ENCODE data around the gene CCDC170. TPM values are rescaled to one million over a fixed set of nuclear protein-coding genes. Genes with fewer than 3 reads are reported as not detected.

CCDC170 gene
- total RNA-seq, 2 experiments from 2014 or later: not detected

DNA sequence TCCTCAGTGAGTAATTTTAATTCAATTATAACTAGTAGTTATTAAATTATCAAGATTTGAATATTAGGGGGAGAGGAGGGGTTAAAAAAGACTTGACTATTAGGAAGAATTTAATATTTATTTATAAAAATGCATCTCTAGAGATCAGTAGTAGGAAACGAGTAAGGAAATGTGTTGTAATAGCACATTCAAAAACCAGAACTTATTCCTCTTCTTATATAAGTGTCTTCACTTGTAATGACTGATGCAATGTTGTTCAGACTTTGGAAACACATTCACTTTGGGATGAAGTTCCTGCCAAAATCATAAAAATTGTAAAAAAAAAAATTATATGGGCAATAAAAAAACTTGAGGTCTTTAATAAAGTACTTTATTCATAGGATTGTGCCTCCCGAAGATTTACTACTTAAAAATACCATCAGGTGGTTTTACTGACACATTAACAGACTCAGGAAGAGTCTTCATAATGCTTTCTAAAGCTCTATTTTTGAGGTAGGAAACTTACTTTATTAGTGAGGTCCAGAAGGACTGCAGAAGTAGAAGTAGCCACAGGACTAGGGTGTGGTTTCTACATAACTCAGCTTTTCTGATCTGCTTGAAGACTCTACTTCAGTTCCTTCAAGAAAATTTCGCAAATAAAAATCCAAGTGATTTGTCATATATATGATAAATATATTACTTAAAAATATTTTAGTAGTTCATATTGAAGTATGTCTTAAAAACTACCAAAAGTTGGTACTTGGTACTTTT is 59.8 kb downstream of the CCDC170 start:
- Mint-ChIP-seq H3K9me3 (peaks cover 4% of the 10 kb centered on the region), H3K27ac (no peak overlapping the region), H3K27me3 (ENCODE audit: low read depth) (no peaks in the 10 kb centered on the region), H3K36me3 (ENCODE audit: low read depth) (no peaks in the 10 kb centered on the region), H3K4me3 (no peak overlapping the region), H3K4me1 (ENCODE audit: low read depth) (no peaks in the 10 kb centered on the region)
- intact Hi-C loops (cut with micrococcal nuclease): no loop called here
- no peak for DNase-seq
- CTCF ChIA-PET: no interaction called here

DNA sequence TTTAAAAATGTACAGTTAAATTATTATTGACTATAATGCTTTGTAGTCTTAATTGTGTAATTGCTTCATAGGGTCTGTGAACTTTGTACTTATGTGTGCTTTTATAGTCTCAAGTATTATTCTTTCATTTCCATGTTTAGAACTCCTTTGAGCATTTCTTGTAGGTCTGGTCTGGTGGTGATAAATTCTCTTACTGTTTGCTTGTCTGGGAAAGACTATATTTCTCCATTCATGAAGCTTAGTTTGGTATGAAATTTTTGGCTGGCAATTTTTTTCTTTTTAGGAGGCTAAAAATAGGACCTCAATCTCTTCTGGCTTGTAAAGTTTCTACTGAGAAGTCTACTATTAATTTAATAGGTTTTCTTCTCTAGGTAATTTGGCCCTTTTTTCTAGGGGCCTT is 67.4 kb downstream of the CCDC170 start:
- CTCF ChIA-PET: no interaction called here
- no peak for DNase-seq
- peaks cover 42% of the 10 kb centered on the region for H3K9me3 Mint-ChIP-seq
- H3K4me1 Mint-ChIP-seq (ENCODE audit: low read depth): no peaks in the 10 kb centered on the region
- no peak overlapping the region for H3K4me3 Mint-ChIP-seq
- no peaks in the 10 kb centered on the region for H3K36me3 Mint-ChIP-seq (ENCODE audit: low read depth)
- H3K27me3 Mint-ChIP-seq (ENCODE audit: low read depth): peaks cover 9% of the 10 kb centered on the region
- no peak overlapping the region for H3K27ac Mint-ChIP-seq
- intact Hi-C loops (cut with micrococcal nuclease): no loop called here

DNA sequence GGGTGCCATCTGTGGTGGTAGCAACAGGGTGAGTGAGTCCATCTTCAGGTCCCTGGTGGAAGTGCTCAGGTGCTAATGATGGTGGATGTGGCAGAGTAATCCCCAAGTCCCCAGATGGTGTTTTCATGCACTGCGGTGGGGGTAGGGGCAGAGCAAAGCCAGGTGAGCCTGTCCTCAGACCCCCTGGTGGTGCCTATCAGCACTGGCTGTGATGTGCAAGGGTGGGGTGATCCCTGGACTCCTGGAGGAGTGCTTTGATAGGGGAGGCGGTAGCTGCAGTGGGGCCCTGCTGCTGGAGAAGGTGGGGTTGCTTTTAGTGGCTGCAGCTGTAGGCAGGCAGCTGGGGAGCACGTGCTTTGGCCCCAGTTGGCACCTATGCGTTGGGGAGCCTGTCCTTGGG is 70.8 kb downstream of the CCDC170 start:
- H3K4me1 Mint-ChIP-seq (ENCODE audit: low read depth): peaks cover 4% of the 10 kb centered on the region
- intact Hi-C loops (cut with micrococcal nuclease): loop anchor here (5.0 kb wide), 1 partner anchor 63 kb away; no protein-coding TSS in a partner anchor
- H3K4me3 Mint-ChIP-seq: no peak overlapping the region
- no peak for DNase-seq
- peaks cover 34% of the 10 kb centered on the region for H3K9me3 Mint-ChIP-seq
- CTCF ChIA-PET: no interaction called here
- peaks cover 11% of the 10 kb centered on the region for H3K27me3 Mint-ChIP-seq (ENCODE audit: low read depth)
- H3K27ac Mint-ChIP-seq: no peak overlapping the region
- H3K36me3 Mint-ChIP-seq (ENCODE audit: low read depth): no peaks in the 10 kb centered on the region

DNA sequence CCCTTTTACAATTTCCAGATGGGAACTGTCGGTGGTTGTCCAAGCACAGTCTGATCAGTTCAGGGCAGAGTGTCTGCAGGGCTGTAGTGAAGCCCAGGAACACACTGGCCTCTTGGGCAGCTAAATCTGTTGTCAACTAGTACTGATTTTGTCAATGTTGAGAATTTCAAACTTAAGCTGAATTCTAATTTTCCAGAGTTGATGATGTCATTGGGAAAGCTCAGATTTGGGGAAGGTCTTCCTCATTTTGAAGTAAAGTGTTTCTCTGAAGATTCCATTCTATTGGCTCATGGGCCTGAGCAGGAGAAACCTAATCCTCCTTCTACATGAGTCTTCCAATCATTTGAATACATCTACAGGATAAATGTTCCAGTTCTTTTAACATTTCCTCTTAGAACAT is 72.1 kb downstream of the CCDC170 start:
- Mint-ChIP-seq H3K4me1 (ENCODE audit: low read depth) (peaks cover 4% of the 10 kb centered on the region), H3K27me3 (ENCODE audit: low read depth) (peaks cover 9% of the 10 kb centered on the region), H3K27ac (no peak overlapping the region), H3K4me3 (no peak overlapping the region), H3K36me3 (ENCODE audit: low read depth) (no peaks in the 10 kb centered on the region), H3K9me3 (peaks cover 26% of the 10 kb centered on the region)
- intact Hi-C loops (cut with micrococcal nuclease): loop anchor here (2.0 to 5.0 kb wide), 2 partner anchors 61 to 67 kb away; no protein-coding TSS in a partner anchor
- CTCF ChIA-PET: no interaction called here
- DNase-seq: no peak

DNA sequence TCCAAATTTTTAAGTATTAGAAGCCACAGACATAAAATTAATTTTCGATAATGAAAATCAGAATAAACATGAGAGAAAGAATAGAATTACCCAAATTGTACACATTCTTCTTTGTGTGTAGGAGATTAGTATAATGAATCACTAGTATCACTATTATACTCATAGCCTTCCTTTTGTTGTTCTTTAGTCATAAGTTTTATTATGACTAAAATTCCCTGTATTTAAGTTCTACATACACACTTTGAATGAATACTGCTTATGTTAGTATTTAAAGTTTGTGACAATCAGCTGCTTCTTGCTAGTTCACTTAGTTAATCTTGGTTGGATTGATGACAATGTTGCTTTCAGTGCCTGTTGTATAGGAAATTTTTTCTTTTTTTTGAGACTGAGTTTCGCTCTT is 72.7 kb downstream of the CCDC170 start:
- Mint-ChIP-seq H3K4me1 (ENCODE audit: low read depth) (peaks cover 4% of the 10 kb centered on the region), H3K9me3 (peaks cover 23% of the 10 kb centered on the region), H3K27ac (no peak overlapping the region), H3K27me3 (ENCODE audit: low read depth) (peaks cover 9% of the 10 kb centered on the region), H3K36me3 (ENCODE audit: low read depth) (no peaks in the 10 kb centered on the region), H3K4me3 (no peak overlapping the region)
- CTCF ChIA-PET: no interaction called here
- DNase-seq: no peak
- intact Hi-C loops (cut with micrococcal nuclease): loop anchor here (2.0 to 5.0 kb wide), 2 partner anchors 61 to 68 kb away; no protein-coding TSS in a partner anchor

DNA sequence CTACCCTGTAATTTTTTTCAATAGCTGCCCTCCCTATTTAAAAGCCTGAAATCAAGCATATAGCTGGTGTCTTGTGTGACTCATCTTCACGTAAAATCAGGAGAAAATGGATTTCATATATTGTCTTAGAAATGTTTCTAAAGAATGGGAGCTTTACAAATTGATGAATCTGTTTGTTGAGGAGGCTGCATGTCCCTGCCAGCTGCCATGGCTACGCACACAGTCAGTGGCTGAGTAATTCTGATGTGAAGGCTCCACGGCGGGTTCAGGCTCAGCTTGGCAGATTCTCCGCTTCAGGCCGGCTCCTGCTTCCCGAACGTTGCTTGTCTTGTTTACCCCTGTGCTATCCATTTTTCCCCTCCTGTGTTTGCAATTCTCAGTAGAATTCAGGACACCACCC is 82.8 kb downstream of the CCDC170 start:
- no peak overlapping the region for H3K27ac Mint-ChIP-seq
- no peaks in the 10 kb centered on the region for H3K9me3 Mint-ChIP-seq
- no peak for DNase-seq
- no peaks in the 10 kb centered on the region for H3K36me3 Mint-ChIP-seq (ENCODE audit: low read depth)
- peaks cover 10% of the 10 kb centered on the region for H3K27me3 Mint-ChIP-seq (ENCODE audit: low read depth)
- intact Hi-C loops (cut with micrococcal nuclease): no loop called here
- no peak overlapping the region for H3K4me3 Mint-ChIP-seq
- H3K4me1 Mint-ChIP-seq (ENCODE audit: low read depth): no peaks in the 10 kb centered on the region
- CTCF ChIA-PET: interaction anchor here (0.6 kb wide), 1 partner anchor 363 kb away, joined by 5 read pairs; no protein-coding TSS in a partner anchor

DNA sequence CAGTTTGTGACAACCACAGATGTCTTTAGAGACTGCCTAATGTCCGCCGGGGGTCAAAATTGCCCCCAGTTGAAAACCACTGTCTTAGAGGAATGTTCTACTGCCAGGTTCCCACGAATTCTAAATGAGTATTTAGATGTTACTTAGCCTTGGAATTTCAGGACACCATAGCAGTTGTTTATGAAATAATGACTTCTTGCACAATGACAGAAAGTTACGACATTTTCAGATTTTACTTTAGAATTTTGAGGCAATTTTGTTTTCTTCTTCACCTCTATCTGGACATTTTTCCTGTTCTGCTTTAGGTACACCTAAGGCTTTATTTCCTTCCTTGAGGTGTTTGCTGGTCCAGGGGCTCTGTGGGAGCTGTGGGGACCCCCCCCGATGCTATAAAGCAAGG is 83.4 kb downstream of the CCDC170 start:
- intact Hi-C loops (cut with micrococcal nuclease): no loop called here
- DNase-seq: no peak
- Mint-ChIP-seq H3K9me3 (no peaks in the 10 kb centered on the region), H3K36me3 (ENCODE audit: low read depth) (no peaks in the 10 kb centered on the region), H3K4me3 (no peak overlapping the region), H3K27ac (no peak overlapping the region), H3K27me3 (ENCODE audit: low read depth) (peaks cover 10% of the 10 kb centered on the region), H3K4me1 (ENCODE audit: low read depth) (no peaks in the 10 kb centered on the region)
- CTCF ChIA-PET: interaction anchor here (0.6 kb wide), 1 partner anchor 362 kb away, joined by 5 read pairs; no protein-coding TSS in a partner anchor

DNA sequence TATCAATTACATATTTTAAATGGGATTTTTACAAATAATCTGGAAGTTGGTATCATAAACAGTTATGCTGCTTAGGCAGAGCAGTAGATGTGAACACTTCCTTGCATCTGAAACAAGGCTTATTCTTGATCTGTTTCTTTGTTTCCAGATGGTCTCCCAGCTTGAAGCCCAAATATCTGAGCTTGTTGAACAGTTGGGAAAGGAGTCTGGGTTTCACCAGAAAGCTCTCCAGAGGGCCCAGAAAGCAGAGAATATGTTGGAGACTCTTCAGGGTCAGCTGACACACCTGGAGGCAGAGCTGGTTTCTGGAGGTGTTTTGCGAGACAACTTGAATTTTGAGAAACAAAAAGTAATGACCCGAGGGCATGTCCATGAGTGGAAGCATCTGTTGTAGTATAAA is 91.9 kb downstream of the CCDC170 start:
- no peak for DNase-seq
- Mint-ChIP-seq H3K4me1 (ENCODE audit: low read depth) (no peaks in the 10 kb centered on the region), H3K36me3 (ENCODE audit: low read depth) (no peaks in the 10 kb centered on the region), H3K9me3 (peaks cover 1% of the 10 kb centered on the region), H3K27ac (no peak overlapping the region), H3K4me3 (no peak overlapping the region), H3K27me3 (ENCODE audit: low read depth) (peaks cover 16% of the 10 kb centered on the region)
- CTCF ChIA-PET: no interaction called here
- intact Hi-C loops (cut with micrococcal nuclease): no loop called here

DNA sequence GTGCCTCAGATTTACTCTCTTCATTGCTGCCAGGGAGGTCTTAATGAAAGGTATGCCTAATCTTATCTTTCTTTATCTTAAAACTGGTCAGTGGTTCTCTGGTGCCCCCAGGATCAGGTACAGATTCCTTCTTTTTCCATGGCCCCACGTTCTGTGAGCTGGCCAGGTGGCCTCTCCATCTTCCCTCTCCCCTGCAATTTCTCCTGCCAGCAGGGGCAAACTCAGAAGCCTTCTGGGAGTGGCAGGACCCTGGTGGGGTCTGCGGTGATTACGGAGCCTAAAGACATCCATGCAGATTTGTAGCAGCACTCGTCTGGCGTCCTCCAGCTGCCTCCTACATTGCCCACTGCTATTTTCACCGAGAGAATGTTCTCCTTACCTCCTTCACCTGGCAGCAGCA is 95.8 kb downstream of the CCDC170 start:
- intact Hi-C loops (cut with micrococcal nuclease): no loop called here
- Mint-ChIP-seq H3K27ac (no peak overlapping the region), H3K36me3 (ENCODE audit: low read depth) (no peaks in the 10 kb centered on the region), H3K4me1 (ENCODE audit: low read depth) (no peaks in the 10 kb centered on the region), H3K4me3 (no peak overlapping the region), H3K27me3 (ENCODE audit: low read depth) (peaks cover 25% of the 10 kb centered on the region), H3K9me3 (peaks cover 6% of the 10 kb centered on the region)
- DNase-seq: no peak
- CTCF ChIA-PET: interaction anchor here (0.6 kb wide), 1 partner anchor 184 kb away, joined by 4 read pairs; no protein-coding TSS in a partner anchor

DNA sequence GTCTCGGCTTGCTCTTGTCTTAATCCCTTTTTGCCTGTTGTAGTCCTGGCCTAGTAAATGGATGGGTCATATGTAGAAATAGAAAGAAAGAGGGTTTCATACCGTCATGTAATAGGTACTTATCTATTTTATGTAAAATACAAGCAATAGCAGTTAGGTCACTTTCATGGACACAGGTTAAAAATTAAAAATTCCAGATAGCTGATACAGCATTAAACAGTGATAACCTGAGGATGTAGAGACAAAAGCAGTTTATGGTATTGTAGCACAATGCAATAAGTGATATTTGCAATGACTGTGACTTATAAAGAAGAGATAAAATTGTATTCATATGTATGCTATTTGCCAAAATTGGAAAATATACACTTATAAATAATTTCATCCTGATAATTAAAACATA is 96.9 kb downstream of the CCDC170 start:
- intact Hi-C loops (cut with micrococcal nuclease): no loop called here
- Mint-ChIP-seq H3K9me3 (peaks cover 6% of the 10 kb centered on the region), H3K36me3 (ENCODE audit: low read depth) (no peaks in the 10 kb centered on the region), H3K27me3 (ENCODE audit: low read depth) (peaks cover 25% of the 10 kb centered on the region), H3K4me1 (ENCODE audit: low read depth) (no peaks in the 10 kb centered on the region), H3K4me3 (no peak overlapping the region), H3K27ac (no peak overlapping the region)
- no peak for DNase-seq
- CTCF ChIA-PET: no interaction called here

DNA sequence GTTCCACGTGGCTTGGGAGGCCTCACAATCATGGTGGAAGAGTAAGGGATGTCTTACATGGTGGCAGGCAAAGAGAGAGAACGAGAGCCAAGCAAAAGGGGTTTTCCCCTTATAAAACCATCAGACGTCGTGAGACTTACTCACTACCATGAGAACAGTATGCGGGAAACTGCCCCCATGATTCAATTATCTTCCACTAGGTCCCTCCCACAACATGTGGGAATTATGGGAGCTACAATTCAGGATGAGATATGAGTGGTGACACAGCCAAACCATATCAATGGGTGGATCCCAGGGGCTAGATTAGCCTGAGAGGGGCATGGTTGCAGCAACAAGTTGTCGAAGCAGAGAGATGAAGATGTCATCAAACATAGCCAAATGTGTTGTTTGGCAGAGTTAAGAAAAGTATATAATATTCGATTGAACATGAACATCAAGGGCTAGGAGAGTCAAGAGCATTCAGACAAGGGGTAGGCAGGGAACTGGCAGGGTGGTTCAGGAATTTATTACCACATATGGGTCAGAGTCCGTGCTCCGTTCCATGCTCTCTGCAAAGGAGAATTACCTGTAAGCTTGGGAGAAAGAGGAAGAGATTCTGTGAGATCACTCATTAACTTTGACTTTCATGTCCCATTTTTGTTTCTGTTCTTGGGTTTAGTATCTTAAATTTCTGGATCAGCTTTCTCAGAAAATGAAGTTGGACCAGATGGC is 98.8 kb downstream of the CCDC170 start:
- no peak overlapping the region for H3K27ac Mint-ChIP-seq
- no peak for DNase-seq
- H3K9me3 Mint-ChIP-seq: peaks cover 6% of the 10 kb centered on the region
- no peaks in the 10 kb centered on the region for H3K36me3 Mint-ChIP-seq (ENCODE audit: low read depth)
- H3K27me3 Mint-ChIP-seq (ENCODE audit: low read depth): peaks cover 21% of the 10 kb centered on the region
- no peak overlapping the region for H3K4me3 Mint-ChIP-seq
- CTCF ChIA-PET: no interaction called here
- intact Hi-C loops (cut with micrococcal nuclease): no loop called here
- no peaks in the 10 kb centered on the region for H3K4me1 Mint-ChIP-seq (ENCODE audit: low read depth)

DNA sequence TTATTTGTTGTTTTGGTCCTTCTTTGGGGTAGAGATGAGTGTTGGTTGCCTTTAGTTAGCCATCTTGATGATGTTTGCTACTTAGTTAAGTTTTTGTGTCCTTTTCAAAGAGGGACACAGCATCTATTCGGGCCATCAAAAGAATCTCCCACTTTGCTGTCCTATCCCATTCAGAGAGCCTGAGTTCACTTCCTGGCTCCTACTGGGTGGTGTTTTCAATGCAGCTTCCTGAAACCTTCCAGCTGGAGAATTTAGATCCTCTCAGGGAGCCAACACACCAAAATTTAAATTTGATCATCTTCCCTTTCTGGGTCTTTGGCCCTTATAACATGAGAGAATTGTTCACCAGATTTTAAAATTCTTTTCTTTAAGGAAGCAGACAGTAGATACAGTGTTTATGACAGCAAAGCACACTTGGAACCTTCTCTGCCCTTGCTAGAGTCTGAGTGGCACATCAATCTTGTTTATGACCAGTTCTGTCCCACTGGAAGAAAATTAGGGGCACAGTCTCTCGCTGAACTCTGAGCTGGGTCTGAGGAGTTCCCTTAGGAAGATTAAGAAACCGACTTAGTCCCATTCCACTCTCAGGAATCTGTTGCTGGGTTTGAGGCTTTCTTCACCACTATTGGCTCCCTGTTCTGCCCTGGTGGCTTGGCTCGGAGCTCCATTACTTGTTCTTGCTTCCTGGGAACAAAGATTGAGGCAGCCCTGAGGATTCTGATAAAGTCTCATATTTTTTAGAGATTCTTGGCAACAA is 115.5 kb downstream of the CCDC170 start:
- H3K27ac Mint-ChIP-seq: no peak overlapping the region
- H3K27me3 Mint-ChIP-seq (ENCODE audit: low read depth): peaks cover 42% of the 10 kb centered on the region
- no peaks in the 10 kb centered on the region for H3K9me3 Mint-ChIP-seq
- no peaks in the 10 kb centered on the region for H3K4me1 Mint-ChIP-seq (ENCODE audit: low read depth)
- H3K4me3 Mint-ChIP-seq: no peak overlapping the region
- DNase-seq: no peak
- CTCF ChIA-PET: no interaction called here
- H3K36me3 Mint-ChIP-seq (ENCODE audit: low read depth): no peaks in the 10 kb centered on the region
- intact Hi-C loops (cut with micrococcal nuclease): no loop called here
